Activated CD8-positive, alpha-beta T cell treated with anti-CD3 and anti-CD28 coated beads for 36 hours (primary cell): ENCODE data around the gene ITPR2. TPM values are rescaled to one million over a fixed set of nuclear protein-coding genes. Genes with fewer than 3 reads are reported as not detected.
A peak's percentile ranks its signal among the peaks of the same experiment; 100 is the strongest.

Experiments
- ATAC-seq: fragments of 200-7000 bp; cut with Tn5 transposase; one replicate; pipeline ENCODE4 v1.10.0; 2021; ENCODE audit warnings: mild to moderate bottlenecking, moderate library complexity
- CTCF ChIA-PET: fragments of 350-600 bp; sonication (Branson Sonifier 250); formaldehyde crosslinking; loops from one replicate; lab custom pipeline; 2021; ENCODE audit warnings: antibody characterized with exemption; lab: Charles Lee
- POLR2A ChIA-PET: fragments of 350-600 bp; sonication (Branson Sonifier 250); formaldehyde crosslinking; loops from one replicate; lab custom pipeline; 2021; ENCODE audit warnings: antibody characterized with exemption; lab: Charles Lee
- DNase-seq: peaks from one replicate; pipeline ENCODE4 v3.0.0-alpha.2; 2020
- H3K27ac Mint-ChIP-seq: one replicate; pipeline ENCODE4 v1.8.0; 2021; ENCODE audit warnings: mild to moderate bottlenecking, mixed read lengths
- H3K27me3 Mint-ChIP-seq: one replicate; pipeline ENCODE4 v1.8.0; 2021; ENCODE audit warnings: mixed read lengths
- H3K36me3 Mint-ChIP-seq: one replicate; pipeline ENCODE4 v1.8.0; 2021; ENCODE audit warnings: low read depth, mixed read lengths
- H3K4me1 Mint-ChIP-seq: one replicate; pipeline ENCODE4 v1.8.0; 2021; ENCODE audit warnings: low read depth, mixed read lengths
- H3K4me3 Mint-ChIP-seq: one replicate; pipeline ENCODE4 v1.8.0; 2021; ENCODE audit warnings: mild to moderate bottlenecking, moderate library complexity, mixed read lengths
- H3K9me3 Mint-ChIP-seq: one replicate; pipeline ENCODE4 v1.8.0; 2021; ENCODE audit warnings: mixed read lengths
- intact Hi-C: fragments of 100-400 bp; cut with micrococcal nuclease; formaldehyde crosslinking; loops from one replicate; pipeline ENCODE4 v1.10.0; 2022
- total RNA-seq, 2 experiments: library from RNA; stranded (reverse); gene quantifications; one replicate each; pipeline ENCODE4 v1.2.3, GENCODE V29; 2021
- TF ChIP-seq, protein P1 (sequence below): fragments of 200-600 bp; IDR thresholded peaks from one replicate; pipeline ENCODE4 v1.8.0; 2022; ENCODE audit warnings: antibody characterized with exemption, mild to moderate bottlenecking

ITPR2 gene
- total RNA-seq, 2 experiments from 2014 or later: 38.9 to 41.2 TPM

DNA sequence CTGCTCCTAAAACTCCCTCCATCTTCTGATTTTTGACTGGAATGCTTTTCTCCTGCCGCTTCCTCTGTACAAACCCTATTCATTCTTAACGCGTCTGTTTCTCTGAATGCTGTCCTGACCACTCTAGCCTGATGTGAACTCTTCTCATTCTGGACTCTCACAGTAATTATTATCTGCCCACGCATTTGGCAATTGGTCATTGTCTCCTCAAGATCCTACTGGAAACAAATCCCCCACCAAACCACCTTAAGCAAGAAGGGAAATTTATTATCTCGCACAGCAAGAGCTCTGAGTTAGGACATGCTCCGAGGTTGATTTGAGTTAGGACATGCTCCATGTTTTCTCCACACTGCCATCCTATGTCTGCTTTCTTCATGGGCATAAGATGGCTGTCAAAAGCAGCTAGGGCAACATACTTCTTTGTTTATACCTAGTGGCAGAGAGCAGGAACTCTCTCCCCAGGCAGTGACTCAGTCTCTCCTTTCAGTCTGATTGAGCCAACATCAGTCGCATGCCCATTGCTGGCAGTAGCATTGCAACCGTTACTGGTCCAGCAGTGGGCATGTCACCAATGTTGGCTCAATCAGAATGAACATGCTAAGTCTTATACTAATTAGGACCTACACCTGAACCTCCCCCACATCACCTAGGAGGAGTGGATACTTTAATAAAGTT is 535.5 kb downstream of the ITPR2 start:
- intact Hi-C loops: no loop called here
- Mint-ChIP-seq H3K27ac (no peak overlapping the region), H3K27me3 (peaks cover 10% of the 10 kb centered on the region), H3K4me3 (no peak overlapping the region), H3K9me3 (no peaks in the 10 kb centered on the region), H3K36me3 (no peaks in the 10 kb centered on the region), H3K4me1 (peaks cover 28% of the 10 kb centered on the region)
- POLR2A ChIA-PET: no interaction called here
- CTCF ChIA-PET: interaction anchor here (0.8 kb wide), 1 partner anchor 200 kb away, joined by 3 read pairs; no protein-coding TSS in a partner anchor
- TF ChIP-seq, protein P1, sequence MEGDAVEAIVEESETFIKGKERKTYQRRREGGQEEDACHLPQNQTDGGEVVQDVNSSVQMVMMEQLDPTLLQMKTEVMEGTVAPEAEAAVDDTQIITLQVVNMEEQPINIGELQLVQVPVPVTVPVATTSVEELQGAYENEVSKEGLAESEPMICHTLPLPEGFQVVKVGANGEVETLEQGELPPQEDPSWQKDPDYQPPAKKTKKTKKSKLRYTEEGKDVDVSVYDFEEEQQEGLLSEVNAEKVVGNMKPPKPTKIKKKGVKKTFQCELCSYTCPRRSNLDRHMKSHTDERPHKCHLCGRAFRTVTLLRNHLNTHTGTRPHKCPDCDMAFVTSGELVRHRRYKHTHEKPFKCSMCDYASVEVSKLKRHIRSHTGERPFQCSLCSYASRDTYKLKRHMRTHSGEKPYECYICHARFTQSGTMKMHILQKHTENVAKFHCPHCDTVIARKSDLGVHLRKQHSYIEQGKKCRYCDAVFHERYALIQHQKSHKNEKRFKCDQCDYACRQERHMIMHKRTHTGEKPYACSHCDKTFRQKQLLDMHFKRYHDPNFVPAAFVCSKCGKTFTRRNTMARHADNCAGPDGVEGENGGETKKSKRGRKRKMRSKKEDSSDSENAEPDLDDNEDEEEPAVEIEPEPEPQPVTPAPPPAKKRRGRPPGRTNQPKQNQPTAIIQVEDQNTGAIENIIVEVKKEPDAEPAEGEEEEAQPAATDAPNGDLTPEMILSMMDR: no peak
- ATAC-seq: peak; percentile 18
- DNase-seq: peak; percentile 42

DNA sequence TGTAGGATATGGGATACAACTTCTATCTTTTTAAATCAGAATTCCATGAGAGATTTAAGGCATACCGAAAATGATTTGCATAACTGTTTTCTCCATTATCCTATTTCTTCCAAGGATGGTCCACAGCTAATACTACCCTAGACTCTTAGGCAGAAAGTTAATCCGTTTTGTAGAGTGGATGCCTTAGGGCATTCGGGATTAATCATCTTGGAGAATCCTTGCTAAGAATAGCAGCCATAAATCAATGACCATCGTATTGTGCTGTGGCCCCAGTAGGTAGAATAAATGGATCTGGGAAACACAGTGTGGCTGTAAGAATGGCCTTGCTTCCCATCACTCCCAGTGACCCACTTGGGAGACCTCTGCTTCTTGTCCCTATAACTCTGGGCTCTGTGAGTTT is 538.0 kb downstream of the ITPR2 start:
- DNase-seq (no peak), ATAC-seq (no peak)
- intact Hi-C loops: no loop called here
- Mint-ChIP-seq H3K4me3 (no peak overlapping the region), H3K27ac (no peak overlapping the region), H3K4me1 (peaks cover 30% of the 10 kb centered on the region), H3K27me3 (peaks cover 4% of the 10 kb centered on the region), H3K9me3 (no peaks in the 10 kb centered on the region), H3K36me3 (no peaks in the 10 kb centered on the region)
- ChIA-PET POLR2A (no interaction called here), CTCF (no interaction called here)
- TF ChIP-seq, protein P1: no peak

DNA sequence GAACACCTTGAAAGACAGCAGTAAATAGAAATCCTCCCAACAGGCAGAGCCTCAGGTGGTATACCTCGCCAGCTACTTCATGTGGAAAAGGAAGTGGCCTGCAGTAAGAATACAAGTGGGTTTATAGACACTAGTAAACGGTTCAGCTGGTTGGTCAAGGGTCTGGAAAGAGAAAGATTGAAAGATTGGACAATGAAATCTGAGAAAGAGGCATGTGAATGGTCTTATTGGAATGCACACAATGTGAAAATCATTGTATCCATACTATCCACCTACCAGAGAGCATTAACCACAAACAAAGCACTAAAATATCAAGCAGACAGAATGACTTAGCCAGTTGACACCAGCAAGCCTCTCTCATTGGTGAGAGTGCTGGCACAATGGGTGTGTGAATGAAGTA is 539.4 kb downstream of the ITPR2 start:
- TF ChIP-seq, protein P1: no peak
- Mint-ChIP-seq H3K27me3 (peaks cover 4% of the 10 kb centered on the region), H3K4me1 (peaks cover 17% of the 10 kb centered on the region), H3K9me3 (no peaks in the 10 kb centered on the region), H3K36me3 (no peaks in the 10 kb centered on the region), H3K4me3 (no peak overlapping the region), H3K27ac (no peak overlapping the region)
- ChIA-PET CTCF (no interaction called here), POLR2A (no interaction called here)
- intact Hi-C loops: no loop called here
- no peak for ATAC-seq
- no peak for DNase-seq

DNA sequence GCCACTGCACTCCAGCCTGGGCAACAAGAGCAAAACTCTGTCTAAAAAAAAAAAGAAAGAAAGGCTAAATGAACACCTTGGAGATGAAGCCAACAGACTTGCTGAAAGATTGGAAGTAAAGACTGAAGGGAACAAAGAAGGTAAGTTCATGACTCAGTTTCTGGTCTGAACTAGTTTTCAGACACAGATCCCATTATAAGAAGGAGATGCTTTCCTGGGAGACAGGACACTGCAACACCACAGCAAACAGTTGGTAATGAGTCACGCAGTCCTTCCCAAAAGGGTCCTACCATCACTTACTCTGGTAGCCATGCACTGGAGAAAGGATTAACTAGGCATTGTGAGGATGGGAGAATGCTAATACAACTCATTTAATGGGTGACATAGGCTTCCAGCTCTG is 540.4 kb downstream of the ITPR2 start:
- Mint-ChIP-seq H3K4me3 (no peak overlapping the region), H3K27me3 (peaks cover 4% of the 10 kb centered on the region), H3K9me3 (no peaks in the 10 kb centered on the region), H3K4me1 (peaks cover 7% of the 10 kb centered on the region), H3K36me3 (no peaks in the 10 kb centered on the region), H3K27ac (no peak overlapping the region)
- DNase-seq: no peak
- ATAC-seq: no peak
- CTCF ChIA-PET: no interaction called here
- intact Hi-C loops: no loop called here
- TF ChIP-seq, protein P1: no peak
- POLR2A ChIA-PET: no interaction called here

DNA sequence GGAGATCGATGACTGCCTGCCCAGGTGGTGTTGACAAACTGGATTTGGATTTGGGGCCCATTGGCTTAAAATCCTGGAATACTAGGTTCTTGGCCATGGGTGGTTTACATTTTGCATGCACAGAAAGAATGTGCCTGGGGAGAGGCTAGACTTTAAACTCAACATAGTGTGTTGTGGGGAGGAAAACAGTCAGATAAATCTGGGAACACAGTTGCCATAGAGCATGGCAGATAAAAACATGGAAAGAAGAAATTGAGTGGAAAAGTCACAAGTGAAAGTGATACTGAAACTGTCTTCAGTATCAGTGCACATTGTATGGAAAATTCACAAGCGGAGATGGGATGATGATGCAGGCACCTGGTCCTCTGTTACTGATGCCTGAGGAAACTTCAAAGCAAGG is 542.4 kb downstream of the ITPR2 start:
- intact Hi-C loops: no loop called here
- no peak overlapping the region for H3K27ac Mint-ChIP-seq
- H3K9me3 Mint-ChIP-seq: no peaks in the 10 kb centered on the region
- no peaks in the 10 kb centered on the region for H3K27me3 Mint-ChIP-seq
- H3K4me3 Mint-ChIP-seq: no peak overlapping the region
- H3K4me1 Mint-ChIP-seq: peaks cover 2% of the 10 kb centered on the region
- ATAC-seq (no peak), DNase-seq (no peak)
- ChIA-PET POLR2A (no interaction called here), CTCF (interaction anchor here (0.7 kb wide), 1 partner anchor 8 kb away, joined by 3 read pairs; no protein-coding TSS in a partner anchor)
- TF ChIP-seq, protein P1: no peak
- no peaks in the 10 kb centered on the region for H3K36me3 Mint-ChIP-seq
